NT2/D1 (cell line): ENCODE results near the gene CCDC93.
A peak's percentile ranks its signal among the peaks of the same experiment; 100 is the strongest.
"Not testable (repeated sequence)": the region's sequence is repeated elsewhere in the genome, so short reads cannot be mapped to it uniquely, and the experiment has no call there.

ENCODE experiments used
- DNase-seq: peaks from one replicate; pipeline ENCODE4 v3.0.0-alpha.2; 2011; ENCODE audit warnings: low read depth, low spot score
- H3K27me3 ChIP-seq: 2 replicates; pipeline ENCODE4 v1.6.0; 2011; ENCODE audit warnings: mild to moderate bottlenecking; ENCODE audit not compliant: insufficient read length, insufficient read depth
- H3K36me3 ChIP-seq: 2 replicates; pipeline ENCODE4 v1.6.1; 2011; ENCODE audit warnings: mild to moderate bottlenecking, low read length, mixed read lengths; ENCODE audit not compliant: insufficient read depth, insufficient read length
- H3K4me1 ChIP-seq: 2 replicates; pipeline ENCODE4 v1.5.1; 2011; ENCODE audit not compliant: insufficient read depth, insufficient read length
- H3K4me3 ChIP-seq: 2 replicates; pipeline ENCODE4 v1.5.1; 2011; ENCODE audit warnings: low read depth; ENCODE audit not compliant: insufficient read length
- H3K9ac ChIP-seq: 2 replicates; pipeline ENCODE4 v1.6.0; 2011; ENCODE audit warnings: low read depth; ENCODE audit not compliant: insufficient read length
- H3K9me3 ChIP-seq: 2 replicates; pipeline ENCODE4 v1.5.1; 2011; ENCODE audit warnings: mild to moderate bottlenecking, low read length; ENCODE audit not compliant: insufficient read depth
- SUZ12 ChIP-seq: IDR thresholded peaks from 2 replicates; pipeline ENCODE4 v1.6.1; 2011; ENCODE audit not compliant: insufficient read length, insufficient read depth; ENCODE audit errors: extremely low read depth
- YY1 ChIP-seq: IDR thresholded peaks from 2 replicates; pipeline ENCODE4 v1.6.1; 2011; ENCODE audit not compliant: insufficient read length, insufficient read depth
- ZNF274 ChIP-seq: IDR thresholded peaks from 2 replicates; pipeline ENCODE4 v1.6.1; 2011; ENCODE audit warnings: mild to moderate bottlenecking, low read depth, low read length

The CCDC93 gene

DNA sequence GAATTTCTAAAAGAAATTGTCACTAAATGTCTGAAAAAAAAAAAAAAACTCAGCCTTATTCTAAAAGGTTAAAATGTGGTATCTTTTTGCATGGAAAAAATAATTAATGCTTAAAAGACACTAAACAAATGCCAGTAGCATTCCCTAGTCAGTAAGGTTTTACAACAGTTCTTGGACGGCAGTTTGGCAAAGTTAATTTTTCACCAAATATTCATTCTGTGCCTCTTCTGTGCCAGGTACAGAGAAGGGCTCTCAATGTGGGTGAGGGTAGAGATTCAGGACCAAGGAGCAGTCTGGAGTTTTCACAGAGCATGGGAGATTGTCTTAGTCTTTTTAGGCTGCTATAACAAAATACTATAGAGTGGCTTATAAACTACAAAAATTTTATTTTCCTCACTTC is 6.0 kb upstream of the CCDC93 start:
- Histone ChIP-seq H3K4me3 (no peak overlapping the region), H3K36me3 (no peaks in the 10 kb centered on the region), H3K27me3 (peaks cover 20% of the 10 kb centered on the region), H3K9ac (no peak overlapping the region), H3K9me3 (no peaks in the 10 kb centered on the region), H3K4me1 (no peaks in the 10 kb centered on the region)
- no peak for DNase-seq
- TF ChIP-seq ZNF274 (no peak), SUZ12 (no peak), YY1 (no peak)

DNA sequence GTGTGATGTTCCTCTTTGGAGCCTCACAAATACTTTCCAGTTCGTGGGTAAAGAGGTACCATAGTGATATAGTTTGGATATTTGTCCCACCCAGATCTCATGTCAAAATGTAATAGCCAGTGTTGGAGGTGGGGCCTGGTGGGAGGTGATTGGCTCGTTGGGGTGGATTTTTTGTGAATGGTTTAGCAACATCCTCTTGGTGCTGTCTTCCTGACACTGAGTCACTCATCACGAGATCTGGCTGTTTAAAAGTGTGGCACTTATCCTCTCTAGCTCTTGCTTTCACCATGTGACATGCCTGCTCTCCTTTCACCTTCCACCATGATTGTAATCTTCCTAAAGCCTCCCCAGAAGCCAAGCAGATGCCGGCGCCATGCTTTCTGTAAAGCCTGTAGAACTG is 3.0 kb upstream of the CCDC93 start:
- H3K9me3 ChIP-seq, result no peaks in the 10 kb centered on the region
- H3K4me3 ChIP-seq, result no peak overlapping the region
- no peak for TF ChIP-seq SUZ12
- TF ChIP-seq ZNF274, result no peak
- no peak for TF ChIP-seq YY1
- no peak for DNase-seq
- H3K27me3 ChIP-seq, result peaks cover 28% of the 10 kb centered on the region
- H3K4me1 ChIP-seq, result no peaks in the 10 kb centered on the region
- no peaks in the 10 kb centered on the region for H3K36me3 ChIP-seq
- no peak overlapping the region for H3K9ac ChIP-seq

DNA sequence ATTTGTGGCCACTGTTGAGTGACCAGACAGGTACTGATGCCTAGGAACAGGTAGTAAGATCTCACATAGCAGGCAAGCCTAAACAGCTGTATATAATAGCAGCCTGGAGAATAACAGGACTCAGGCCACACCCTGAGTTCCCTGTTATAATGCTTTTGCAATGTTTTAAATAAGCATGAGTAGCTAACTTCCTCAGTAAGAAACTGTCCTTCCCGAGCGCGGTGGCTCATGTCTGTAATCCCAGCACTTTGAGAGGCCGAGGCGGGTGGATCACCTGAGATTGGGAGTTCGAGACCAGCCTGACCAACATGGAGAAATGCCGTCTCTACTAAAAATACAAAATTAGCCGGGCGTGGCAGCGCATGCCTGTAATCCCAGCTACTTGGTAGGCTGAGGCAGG is 1.9 kb upstream of the CCDC93 start:
- peaks cover 28% of the 10 kb centered on the region for H3K27me3 ChIP-seq
- H3K9ac ChIP-seq, H3K4me1 ChIP-seq, H3K9me3 ChIP-seq, DNase-seq, H3K36me3 ChIP-seq, H3K4me3 ChIP-seq: not testable (repeated sequence)

DNA sequence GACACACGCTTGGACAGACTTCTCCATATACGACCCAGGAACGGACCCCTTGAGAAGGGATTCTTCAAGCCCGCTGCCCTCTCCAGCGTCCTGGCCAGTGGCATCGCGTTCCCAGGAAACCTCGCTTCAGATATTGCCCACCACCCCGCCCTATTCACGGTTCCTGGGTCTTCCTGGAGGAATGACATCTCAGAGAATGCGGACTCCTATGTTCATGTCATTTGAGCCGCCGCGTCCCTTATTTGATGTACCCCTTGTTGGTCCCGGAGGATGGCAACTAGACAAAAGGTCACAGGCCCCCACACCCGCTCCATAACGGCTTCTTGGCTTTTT is 588 bp upstream of the CCDC93 start:
- Histone ChIP-seq H3K36me3 (peaks cover 2% of the 10 kb centered on the region), H3K4me1 (no peaks in the 10 kb centered on the region), H3K9ac (peak overlapping the region; percentile 66), H3K9me3 (no peaks in the 10 kb centered on the region), H3K27me3 (peaks cover 28% of the 10 kb centered on the region), H3K4me3 (peak overlapping the region; percentile 85)
- DNase-seq, result no peak
- TF ChIP-seq SUZ12 (no peak), YY1 (no peak), ZNF274 (no peak)

DNA sequence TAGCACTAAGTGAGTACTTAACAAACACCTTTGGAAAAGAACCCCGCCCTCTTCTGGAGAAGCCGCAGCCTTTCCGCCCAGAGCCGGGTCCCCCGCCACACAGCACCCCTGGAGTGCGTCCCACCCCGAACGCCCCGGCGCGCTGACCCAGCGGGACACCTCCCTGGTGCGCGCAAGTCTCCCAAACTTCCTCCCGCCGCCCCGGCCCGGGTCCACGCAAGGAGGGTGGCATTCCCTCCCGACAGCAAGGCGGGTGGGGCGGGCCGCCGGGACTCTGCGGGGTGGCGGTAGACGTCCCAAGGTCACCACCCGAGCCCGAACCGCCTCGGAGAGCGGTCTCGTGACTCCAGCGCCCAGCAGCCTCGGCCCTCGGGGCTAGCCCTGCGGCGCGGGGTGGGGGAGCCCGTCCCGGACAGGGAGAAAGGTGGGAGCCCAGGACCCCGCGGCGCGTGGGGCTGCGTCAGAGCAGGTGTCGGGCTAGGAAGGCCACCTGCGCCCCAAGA is 598 bp downstream of the CCDC93 start:
- peak overlapping the region; percentile 89 for H3K9ac ChIP-seq
- no peak for DNase-seq
- no peaks in the 10 kb centered on the region for H3K9me3 ChIP-seq
- peaks cover 9% of the 10 kb centered on the region for H3K36me3 ChIP-seq
- no peak for TF ChIP-seq ZNF274
- no peak for TF ChIP-seq YY1
- TF ChIP-seq SUZ12, result no peak
- no peaks in the 10 kb centered on the region for H3K4me1 ChIP-seq
- peaks cover 28% of the 10 kb centered on the region for H3K27me3 ChIP-seq
- peak overlapping the region; percentile 85 for H3K4me3 ChIP-seq

DNA sequence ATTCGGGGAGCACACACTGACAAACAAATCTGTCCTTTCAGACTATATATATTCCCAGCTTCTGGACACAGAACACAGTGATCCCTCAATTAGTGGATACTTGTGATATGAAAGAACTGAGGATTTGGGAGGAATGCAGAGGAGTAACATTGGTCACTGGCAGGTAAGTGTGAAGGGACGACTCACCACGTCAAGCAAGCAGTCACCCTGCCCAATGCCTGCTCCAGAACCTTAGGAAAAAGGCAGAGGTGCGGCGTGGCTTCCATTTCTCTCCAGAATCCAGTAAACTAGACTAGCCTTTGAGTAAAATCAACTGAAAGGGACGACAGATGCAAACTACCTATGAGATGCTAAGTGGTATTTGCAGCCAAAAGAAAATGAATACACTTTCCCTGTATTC is 1.1 kb downstream of the CCDC93 start:
- Histone ChIP-seq H3K36me3 (peaks cover 14% of the 10 kb centered on the region), H3K27me3 (peaks cover 28% of the 10 kb centered on the region), H3K9me3 (no peaks in the 10 kb centered on the region), H3K9ac (peak overlapping the region; percentile 89), H3K4me1 (no peaks in the 10 kb centered on the region), H3K4me3 (peak overlapping the region; percentile 85)
- DNase-seq, result no peak
- TF ChIP-seq SUZ12 (no peak), ZNF274 (no peak), YY1 (no peak)

DNA sequence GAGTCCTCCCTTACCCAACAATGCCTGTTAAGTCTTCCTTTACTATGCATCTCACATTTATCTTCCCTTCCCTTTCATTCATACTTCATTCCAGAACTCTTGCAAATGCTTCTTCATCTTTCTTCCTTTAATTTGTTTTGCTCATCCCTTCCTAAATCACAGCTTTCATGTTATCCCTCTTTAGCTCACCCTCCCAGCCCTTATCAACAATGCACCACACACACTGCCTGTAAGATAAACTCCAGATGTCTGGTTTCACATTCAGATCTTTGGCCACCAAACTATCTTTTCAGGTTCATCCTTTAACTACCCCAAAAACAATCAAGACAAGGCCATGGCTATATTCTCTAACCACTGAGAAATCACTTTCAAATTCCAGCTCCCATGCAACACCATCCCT is 3.4 kb downstream of the CCDC93 start:
- no peak for DNase-seq
- Histone ChIP-seq H3K4me1 (no peaks in the 10 kb centered on the region), H3K36me3 (peaks cover 28% of the 10 kb centered on the region), H3K4me3 (no peak overlapping the region), H3K9me3 (no peaks in the 10 kb centered on the region), H3K27me3 (peaks cover 14% of the 10 kb centered on the region), H3K9ac (no peak overlapping the region)
- TF ChIP-seq YY1 (no peak), ZNF274 (no peak), SUZ12 (no peak)

DNA sequence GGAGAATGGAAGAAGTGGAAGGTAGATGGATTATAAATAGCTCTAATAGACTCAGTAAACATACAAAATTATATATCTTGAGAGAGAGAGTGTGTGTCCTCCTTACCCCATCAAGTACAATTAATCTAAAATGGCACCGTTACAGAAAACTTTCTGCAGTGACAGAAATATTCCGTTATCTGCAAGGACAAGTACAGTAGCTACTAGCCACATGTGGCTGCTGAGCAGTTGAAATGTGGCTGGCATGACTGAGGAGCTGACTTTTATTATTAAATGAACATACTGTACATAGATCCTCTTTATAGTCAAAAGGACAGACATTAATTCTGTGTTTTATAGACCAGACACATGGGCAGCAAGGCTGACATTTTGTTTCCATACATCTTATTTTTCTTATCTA is 7.0 kb downstream of the CCDC93 start:
- H3K9me3 ChIP-seq, result no peaks in the 10 kb centered on the region
- H3K4me3 ChIP-seq, result no peak overlapping the region
- no peak overlapping the region for H3K9ac ChIP-seq
- H3K36me3 ChIP-seq, result peaks cover 51% of the 10 kb centered on the region
- no peaks in the 10 kb centered on the region for H3K4me1 ChIP-seq
- DNase-seq, result no peak
- TF ChIP-seq YY1, result no peak
- no peak for TF ChIP-seq ZNF274
- TF ChIP-seq SUZ12, result no peak
- H3K27me3 ChIP-seq, result no peaks in the 10 kb centered on the region
